GM23338 (cell line): Measurements from ENCODE around the gene CDC25B.

Experiments
- CREB1 ChIP-seq: fragments of 250-450 bp; sonication (Bioruptor Pico); IDR thresholded peaks from 2 replicates; pipeline ENCODE4 v1.5.0; 2020; ENCODE audit warnings: low read depth, mild to moderate bottlenecking, moderate library complexity
- CTCF ChIP-seq, 2 experiments: fragments of 200-600 bp in 1 of 2; sonication (generic) in 1 of 2; conservative IDR thresholded peaks; 2 replicates each; pipeline versions ENCODE4 v1.5.1 to v1.6.1; 2016 to 2017; ENCODE audit warnings: antibody characterized with exemption in 2 of 2, low read depth in 2 of 2, mild to moderate bottlenecking in 2 of 2, moderate library complexity in 1 of 2
- ETS1 ChIP-seq: IDR thresholded peaks from 2 replicates; pipeline ENCODE4 v1.6.1; 2016; ENCODE audit warnings: antibody characterized with exemption
- EZH2 ChIP-seq: fragments of 200-600 bp; sonication (generic); IDR thresholded peaks from one replicate; pipeline ENCODE4 v1.8.0; 2017; ENCODE audit warnings: antibody characterized with exemption, mild to moderate bottlenecking, low read depth; ENCODE audit not compliant: unreplicated experiment
- EZH2phosphoT487 ChIP-seq: fragments of 200-600 bp; sonication (generic); IDR thresholded peaks from one replicate; pipeline ENCODE4 v1.8.1; 2018; ENCODE audit warnings: antibody characterized with exemption; ENCODE audit not compliant: unreplicated experiment
- JUNB ChIP-seq: IDR thresholded peaks from one replicate; pipeline ENCODE4 v1.6.1; 2016; ENCODE audit warnings: antibody characterized with exemption; ENCODE audit not compliant: unreplicated experiment
- NANOG ChIP-seq: IDR thresholded peaks from 2 replicates; pipeline ENCODE4 v1.6.1; 2016; ENCODE audit warnings: antibody characterized with exemption, borderline replicate concordance
- POLR2AphosphoS5 ChIP-seq: IDR thresholded peaks from 2 replicates; pipeline ENCODE4 v1.6.1; 2016; ENCODE audit warnings: antibody characterized with exemption, low read depth
- REST ChIP-seq: IDR thresholded peaks from one replicate; pipeline ENCODE4 v1.6.1; 2018; ENCODE audit warnings: antibody characterized with exemption; ENCODE audit not compliant: unreplicated experiment
- STAT1 ChIP-seq: IDR thresholded peaks from one replicate; pipeline ENCODE4 v1.6.1; 2016; ENCODE audit warnings: antibody characterized with exemption; ENCODE audit not compliant: unreplicated experiment
- ZNF114 ChIP-seq: fragments of 250-450 bp; sonication (Bioruptor Pico); IDR thresholded peaks from 2 replicates; pipeline ENCODE4 v1.5.0; 2020; ENCODE audit warnings: mild to moderate bottlenecking, moderate library complexity
- ZNF331 ChIP-seq: fragments of 250-450 bp; sonication (Bioruptor Pico); IDR thresholded peaks from 2 replicates; pipeline ENCODE4 v1.5.0; 2020; ENCODE audit warnings: low read depth, mild to moderate bottlenecking, moderate library complexity
- ZNF462 ChIP-seq: fragments of 250-450 bp; sonication (Bioruptor Pico); IDR thresholded peaks from 2 replicates; pipeline ENCODE4 v1.5.0; 2020; ENCODE audit warnings: mild to moderate bottlenecking, moderate library complexity

GRCh38 chr20:3757268-3757667 is 38.8 kb upstream of the CDC25B start:
- TF ChIP-seq POLR2AphosphoS5, result no peak
- TF ChIP-seq CTCF (conservative IDR thresholded peaks at IDR 0.05; ENCODE audit: low read depth in 2 of 2), result no peak
- no peak for TF ChIP-seq EZH2phosphoT487
- TF ChIP-seq ZNF114 (CRISPR knock-in tag), result no peak
- TF ChIP-seq EZH2, result no peak
- no peak for TF ChIP-seq REST
- TF ChIP-seq JUNB, result no peak
- TF ChIP-seq STAT1, result no peak
- no peak for TF ChIP-seq ETS1
- TF ChIP-seq CREB1, result no peak
- no peak for TF ChIP-seq NANOG
- no peak for TF ChIP-seq ZNF331
- TF ChIP-seq ZNF462 (CRISPR knock-in tag), result no peak
